Measurements from ENCODE around the gene NPTN.
"Not testable (repeated sequence)": the region's sequence is repeated elsewhere in the genome, so short reads cannot be mapped to it uniquely, and the experiment has no call there.

Gene NPTN

DNA sequence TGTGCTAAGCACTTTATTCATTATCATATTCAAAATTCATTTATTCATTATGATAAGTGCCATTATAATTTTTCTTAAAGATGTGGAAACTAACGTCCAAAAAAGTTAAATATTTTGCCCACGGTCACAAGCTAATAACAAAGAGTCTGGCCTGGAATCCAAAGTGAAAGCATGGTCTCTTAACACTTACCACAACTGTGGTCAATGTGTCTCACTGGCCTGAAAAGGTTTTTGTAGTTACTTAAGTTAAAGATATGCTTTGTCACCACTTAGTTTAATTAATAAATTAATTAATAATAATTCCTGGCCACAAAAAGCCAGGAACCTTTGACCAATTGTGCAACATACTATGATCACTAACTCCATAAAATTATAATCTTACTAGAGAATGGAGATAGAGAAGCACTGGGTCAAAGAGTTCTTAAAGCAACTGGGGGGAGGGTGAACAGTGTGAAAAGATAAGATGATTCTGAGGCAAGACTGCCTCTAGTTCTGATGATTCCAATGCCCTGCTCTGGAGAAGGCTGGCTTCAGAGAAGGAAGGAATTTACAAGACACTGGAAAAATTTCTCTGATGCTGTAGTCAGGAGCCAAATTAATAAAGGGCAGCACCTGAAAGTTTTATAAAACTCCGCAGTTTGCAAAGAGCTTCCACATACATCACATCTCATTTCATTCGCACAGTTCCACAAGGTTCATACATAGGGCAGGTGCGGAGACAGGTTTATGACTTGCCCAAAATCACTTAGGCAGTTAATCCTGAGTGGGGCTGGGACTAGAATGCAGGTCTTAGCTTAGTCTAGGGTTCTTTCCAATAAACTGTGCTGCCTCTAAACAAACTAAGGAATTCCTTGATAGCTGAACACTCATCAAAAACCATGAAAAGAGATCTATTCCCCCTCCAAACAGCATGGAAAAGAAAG lies 32.5 kb downstream of the NPTN start:
- DNase-seq = no peak

DNA sequence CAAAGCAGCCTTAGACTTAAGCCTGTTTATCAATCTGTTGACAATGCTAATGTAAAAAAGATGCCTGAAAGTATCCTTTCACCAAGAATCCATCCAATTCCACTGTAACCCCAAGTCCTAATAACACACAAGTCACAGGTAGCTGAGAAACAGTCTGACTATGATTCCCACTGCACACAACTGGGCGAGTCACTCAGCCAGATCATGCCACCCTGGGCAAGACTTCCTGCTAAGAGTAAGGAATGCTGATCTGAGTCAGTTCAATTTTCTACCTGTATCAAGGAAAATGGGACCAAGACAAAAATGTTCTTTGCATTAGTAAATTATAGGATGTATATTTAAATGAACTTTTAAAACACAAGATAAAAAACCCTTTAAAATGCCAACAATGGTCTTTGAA lies 33.3 kb downstream of the NPTN start:
- no peak for DNase-seq

DNA sequence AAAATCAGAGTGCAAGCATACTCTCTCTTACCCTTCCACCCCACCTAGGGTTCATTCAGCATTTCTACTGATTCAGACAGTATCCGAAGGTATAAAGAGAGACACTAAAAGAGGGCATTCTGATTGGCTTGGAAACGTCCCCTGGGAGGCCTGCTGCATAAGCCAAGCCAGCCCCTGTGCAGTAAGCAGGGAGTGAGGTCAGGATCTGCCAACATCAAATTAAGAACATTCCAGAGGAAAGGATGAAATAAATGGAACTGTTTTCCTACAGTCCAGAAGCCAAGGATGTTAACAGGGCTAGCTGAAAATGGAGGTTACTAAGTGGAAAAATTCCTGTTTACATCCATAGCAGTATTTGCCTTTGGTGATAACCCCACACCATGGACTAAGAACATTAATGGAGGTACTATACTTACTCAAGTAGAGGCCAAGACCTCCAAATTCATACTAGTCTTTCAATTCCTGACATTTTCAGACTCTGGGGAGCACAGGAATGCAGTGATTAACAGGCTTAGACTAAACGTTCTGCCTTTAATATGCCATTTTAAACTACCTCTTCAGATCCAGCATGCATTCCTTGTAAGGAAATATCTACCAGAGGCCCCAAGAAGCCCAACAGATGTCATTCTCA lies 34.5 kb downstream of the NPTN start:
- DNase-seq = no peak

DNA sequence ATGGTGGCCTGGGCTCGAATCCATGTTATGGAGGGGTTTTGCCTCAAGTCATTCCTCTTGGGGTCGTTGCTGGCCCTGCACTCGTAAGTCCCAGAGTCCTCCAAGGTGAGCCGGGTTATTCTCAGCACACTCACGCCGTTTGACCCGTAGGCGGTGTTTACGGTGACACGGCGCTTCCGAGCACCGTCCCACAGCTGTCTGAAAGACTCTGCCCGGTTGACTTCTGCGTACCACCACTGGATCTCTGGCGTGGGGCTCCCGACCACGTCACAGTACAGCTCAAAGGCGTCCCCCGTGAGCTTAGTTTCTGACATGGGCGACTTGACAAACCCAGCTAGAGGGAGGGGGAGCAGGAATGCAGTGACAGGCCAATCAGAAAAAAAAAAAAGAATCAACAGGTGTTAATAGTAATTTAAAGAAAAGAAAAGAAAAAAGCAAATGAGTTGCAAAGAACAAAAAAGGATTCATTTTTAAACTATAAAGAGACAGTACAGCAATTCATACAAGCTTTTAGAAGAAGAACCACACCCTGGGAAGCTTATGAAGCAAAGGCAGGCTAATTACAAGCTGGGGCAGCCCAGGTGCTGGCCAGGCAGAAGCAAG lies 36.1 kb downstream of the NPTN start:
- DNase-seq = no peak

DNA sequence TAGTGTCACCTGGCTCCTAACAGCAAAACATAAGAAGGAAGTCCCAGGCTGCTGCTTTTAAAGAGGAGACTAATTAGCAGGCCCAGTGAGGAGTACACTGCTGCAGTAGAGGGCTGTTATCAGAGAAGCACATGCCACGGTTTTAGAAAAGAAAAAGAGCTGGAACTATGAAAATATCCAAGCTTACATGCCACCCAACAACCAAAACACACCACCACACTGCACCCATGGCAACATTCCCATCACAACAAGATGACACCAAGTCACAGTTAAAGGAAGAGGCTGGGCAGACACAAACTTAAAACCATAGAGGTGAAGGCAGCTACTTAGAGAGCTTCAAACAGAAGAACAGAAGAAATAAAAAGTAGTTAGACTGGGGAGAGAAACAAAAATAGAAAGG lies 37.0 kb downstream of the NPTN start:
- no peak for DNase-seq

DNA sequence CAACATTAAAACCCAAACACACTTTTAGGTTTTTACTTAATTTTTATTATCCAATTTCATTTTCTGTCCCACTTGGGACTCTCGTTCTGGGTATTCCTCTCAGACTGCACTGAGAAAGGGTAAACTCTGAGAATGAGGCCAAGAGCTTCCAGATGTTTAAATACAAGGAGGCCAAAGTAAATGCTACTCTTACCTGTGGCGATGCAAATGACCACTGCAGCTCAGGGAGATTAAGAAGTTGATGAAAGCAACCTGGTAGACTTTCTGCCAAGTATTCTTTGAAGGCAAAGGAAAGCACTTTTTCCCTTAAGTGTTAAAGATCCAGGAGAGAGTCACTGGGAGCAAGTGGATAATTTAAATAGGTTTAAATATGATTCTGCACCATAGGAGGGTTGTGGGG lies 39.1 kb downstream of the NPTN start:
- DNase-seq = no peak

DNA sequence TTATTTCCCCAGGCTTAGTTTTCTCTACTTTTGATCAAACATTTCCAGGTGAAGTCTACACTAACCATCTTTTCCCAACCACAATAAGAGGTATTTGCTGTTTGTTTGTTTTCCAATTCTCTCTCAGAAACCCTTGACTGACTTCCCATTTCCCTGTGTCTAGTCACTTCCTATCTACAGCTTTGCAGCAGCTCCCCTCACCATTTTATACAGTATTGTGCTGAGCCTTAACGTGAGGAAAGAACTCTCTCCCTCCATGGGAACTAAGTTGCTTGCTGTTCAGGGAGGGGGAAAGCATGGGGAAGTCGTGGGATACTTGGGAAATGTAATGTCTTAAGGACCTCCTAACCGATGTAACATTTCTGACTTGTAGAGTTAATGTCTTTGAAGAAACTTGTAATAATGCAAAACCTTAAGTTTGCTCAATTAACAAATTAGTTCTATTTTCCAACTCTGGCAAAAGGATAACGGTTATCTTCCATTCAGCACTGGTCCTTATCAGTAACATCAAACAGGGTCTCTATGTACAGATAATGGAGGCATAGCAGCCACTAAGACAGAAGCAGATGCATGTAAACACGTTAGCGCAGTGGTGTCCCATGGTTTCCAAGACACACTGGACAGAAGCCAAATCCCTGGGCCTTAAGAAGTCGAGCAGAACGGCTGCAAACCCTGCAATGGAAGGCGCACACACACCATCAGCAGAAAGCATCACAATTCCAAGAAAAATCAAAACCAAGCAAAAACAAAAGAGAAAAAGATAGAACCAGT lies 39.7 kb downstream of the NPTN start:
- DNase-seq = no peak

DNA sequence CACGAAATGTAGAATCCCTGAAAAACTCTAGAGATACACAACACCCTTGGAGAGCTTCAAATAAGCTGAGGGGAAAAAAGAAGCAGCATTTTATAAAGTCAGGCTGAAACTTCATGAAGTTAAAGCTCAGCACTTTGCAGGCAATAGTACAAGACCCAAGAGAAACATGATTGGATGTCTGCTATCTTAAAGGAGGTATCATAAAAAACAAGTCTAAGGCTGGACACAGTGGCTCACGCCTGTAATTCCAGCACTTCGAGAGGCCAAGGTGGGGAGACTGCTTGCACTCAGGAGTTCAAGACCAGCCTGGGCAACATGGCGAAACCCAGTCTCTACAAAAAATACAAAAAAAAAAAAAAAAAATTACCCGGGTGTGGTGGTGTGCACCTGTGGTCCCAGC lies 42.9 kb downstream of the NPTN start:
- DNase-seq = no peak

DNA sequence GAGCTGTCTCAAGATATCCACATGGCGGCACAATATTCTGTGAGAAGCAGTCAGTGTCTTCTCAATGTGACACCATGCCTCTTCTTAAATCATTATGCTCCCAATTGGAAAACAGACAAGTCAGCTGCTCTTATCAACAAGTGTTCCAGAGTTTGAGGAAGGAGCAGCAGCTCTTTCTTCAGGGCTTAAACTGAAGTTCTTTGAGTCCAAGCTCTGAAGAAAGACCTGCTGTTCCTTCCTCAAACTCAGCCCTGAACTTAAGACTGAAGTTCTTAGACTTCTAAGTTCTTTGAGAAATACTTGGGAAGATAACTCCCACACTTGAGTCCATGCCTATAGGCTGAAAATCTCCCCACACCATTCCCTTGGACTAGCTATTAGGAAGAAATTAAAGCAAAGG lies 43.4 kb downstream of the NPTN start:
- DNase-seq = no peak

DNA sequence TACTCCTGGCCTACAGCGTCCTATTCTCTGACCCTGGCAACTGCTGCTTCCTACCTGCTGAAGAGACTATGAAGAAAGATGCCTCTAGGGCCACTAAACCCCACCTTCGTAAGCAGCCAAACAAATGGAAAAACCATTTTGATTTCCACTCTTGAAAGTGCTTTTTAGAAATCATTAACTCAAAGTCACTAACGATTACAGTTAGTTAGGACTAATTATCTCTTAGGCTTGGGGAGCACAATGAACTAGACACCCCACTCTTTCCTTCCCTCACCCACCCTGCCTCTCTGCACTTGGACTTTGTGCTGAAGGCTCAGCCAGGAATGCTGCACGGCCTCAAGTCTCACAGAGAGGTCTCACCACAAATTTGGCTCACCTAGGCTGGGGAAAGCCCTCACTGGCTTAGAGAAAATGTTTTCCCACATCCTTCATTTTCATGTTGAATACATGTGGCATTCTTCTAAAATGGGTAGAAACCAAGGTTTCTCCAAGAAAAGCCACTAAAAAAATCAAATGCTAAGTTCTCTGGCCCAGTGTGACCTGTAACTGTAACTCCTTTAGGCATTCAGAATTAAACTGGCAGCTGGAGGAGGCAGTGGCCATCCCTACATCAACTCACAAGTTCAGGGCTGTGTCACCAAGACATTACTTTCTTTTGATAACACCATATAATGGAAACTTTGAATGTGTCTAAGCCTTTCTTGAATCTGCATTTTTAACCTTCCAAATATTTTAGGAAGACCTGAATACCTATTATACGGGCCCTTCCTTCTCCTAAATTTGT lies 47.1 kb downstream of the NPTN start:
- DNase-seq = no peak

DNA sequence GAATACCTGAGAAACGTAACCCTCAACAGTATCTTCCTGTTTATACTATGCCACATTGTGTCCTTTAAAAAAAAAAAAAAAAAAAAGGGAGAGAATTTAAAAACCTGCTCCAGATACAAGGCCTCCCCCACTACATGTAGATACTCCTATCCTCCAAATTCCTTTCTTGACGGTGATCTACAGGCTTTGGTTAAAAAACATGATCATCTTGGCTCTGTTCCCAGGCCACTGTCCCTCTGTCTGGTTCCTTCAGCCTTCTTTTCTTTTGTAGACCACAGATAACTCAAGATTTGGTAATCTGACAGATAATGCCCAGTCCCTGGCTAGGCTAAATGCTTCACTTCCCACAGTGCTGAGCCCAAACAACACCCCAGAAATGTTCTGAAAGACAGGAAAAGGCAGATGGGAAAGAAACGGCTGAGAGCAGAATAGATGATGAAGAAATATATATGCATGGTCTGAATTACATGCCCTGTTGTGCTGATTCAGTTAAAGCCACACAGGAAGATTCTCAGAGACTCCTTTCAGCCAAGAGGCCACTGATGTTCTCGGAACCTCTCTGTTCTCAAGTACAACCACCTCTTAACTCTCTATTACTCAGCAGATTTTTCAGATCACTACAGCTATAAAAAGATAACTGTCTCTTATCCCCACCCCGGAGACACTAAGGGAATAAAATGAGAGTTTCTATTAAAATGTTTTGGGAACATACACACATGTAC lies 48.3 kb downstream of the NPTN start:
- DNase-seq = no peak

DNA sequence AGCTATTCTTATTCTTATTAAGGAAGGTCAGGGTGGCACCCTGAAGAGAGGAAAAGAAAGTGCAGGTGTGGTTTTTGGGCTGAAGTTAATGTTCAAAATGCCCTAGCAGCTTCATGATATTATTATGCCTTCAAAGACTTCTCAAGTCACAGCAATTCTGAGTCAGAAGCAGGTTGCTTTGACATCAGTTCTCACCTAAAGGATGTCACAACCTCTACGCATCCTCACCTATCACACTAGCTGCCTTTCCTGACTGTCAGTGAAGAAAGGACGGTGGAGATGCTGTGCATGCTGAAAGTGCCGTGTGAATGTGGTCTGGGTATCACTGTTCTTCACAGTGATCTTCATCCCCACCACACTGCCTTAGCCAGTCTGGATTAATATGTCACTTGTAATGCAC lies 49.6 kb downstream of the NPTN start:
- no peak for DNase-seq

DNA sequence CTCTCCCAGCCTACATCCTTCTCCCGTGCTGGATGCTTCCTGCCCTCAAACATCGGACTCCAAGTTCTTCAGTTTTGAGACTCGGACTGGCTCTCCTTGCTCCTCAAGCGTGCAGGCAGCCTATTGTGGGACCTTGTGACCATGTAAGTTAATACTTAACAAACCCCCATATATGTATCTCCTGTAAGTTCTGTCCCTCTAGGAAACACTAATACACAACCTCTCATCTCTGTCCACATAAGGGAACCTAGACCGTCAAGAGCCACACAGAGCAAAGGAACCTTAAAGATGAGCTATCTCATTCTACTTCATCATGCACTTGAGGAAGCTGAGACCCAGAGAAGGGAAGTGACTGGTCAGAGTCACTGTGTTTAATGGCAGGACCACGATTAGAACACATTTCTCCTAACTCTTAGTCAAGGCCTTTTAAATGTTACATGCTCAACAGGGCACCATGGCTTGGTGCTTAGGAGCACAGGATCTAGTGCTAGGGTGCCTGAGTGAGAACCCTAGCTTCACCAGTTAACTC lies 50.3 kb downstream of the NPTN start:
- no peak for DNase-seq

DNA sequence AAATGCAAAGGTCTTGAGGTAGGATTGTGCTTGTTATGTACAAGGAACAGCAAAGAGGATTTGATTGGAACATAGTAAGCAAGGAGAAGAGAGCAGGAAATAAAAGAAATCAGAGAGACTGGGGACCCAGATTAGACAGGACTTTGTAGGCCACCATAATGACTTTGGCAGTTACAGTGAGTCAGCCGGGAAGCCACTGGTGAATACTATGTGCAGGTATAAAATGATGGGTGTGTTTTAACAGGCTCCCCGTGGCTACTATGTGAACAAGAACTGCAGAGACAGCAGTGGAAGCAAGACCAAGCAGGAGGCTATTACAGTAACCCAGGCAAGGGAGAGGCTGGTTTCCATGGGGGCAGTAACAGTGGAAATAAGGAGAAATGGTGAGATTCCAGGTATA lies 55.2 kb downstream of the NPTN start:
- no peak for DNase-seq

DNA sequence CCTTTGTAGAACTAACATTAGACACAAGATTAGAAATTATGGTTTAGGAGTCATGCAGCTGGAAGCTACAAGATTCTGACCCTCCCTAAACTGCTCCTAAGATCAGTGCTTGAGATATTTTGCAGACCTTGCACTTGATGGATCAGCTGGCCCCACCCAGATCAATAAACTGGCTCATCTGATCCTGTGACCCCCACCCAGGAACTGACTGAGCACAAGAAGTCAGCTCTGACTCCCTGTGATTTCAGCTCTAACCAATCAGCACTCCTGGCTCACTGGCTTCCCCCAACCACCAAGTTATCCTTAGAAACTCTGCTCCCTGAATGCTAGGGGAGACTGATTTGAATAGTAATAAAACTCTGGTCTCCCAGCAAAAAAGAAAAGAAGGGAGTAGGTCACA lies 55.6 kb downstream of the NPTN start:
- not testable (repeated sequence) for DNase-seq

DNA sequence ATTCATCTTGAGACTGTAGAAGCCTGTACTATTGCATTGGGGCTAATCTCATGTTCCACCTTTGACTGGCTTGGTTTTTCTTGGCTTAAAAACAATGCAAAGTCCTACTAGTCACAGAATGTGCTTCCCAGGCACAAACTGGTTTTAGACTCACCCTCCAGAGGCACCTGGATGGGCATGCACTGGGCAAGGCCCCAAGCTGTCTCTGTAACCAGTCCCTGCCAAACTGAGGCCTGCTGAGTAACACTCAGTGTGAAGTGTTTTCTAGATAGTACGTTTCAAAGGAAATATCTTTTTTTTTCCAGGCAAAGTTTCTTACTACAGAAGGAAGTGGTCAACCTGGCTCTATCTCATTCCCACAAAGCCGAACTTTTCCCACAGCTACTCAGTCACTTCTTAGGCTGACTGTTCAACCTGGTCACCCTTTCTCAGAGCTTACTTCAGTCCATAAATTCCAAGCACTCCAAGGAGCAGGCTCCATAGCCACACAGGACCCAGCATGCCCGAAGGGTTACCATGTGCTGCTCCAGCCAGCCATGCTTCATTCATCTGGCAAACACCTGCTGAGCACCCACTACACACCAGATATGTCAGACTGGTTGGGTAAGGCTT lies 57.4 kb downstream of the NPTN start:
- no peak for DNase-seq

DNA sequence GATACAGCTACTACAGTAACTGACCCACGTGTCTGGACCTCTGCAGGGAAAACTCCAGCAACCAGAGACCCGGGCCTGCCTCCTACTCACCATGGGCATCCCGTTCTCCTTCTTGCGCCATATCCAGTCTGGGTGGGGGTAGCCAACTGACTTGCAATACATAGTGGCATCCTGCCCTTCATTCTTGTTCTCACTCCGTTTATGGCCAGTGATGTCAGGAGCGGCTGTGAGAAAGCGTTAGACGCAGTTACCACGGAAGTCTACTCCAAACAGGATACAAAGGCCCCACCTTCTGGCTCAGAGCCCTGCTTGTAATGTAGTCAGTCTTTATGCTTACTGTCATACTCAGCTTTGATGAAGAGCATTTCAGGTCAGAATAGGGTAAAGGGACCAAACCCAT lies 59.6 kb downstream of the NPTN start:
- no peak for DNase-seq

DNA sequence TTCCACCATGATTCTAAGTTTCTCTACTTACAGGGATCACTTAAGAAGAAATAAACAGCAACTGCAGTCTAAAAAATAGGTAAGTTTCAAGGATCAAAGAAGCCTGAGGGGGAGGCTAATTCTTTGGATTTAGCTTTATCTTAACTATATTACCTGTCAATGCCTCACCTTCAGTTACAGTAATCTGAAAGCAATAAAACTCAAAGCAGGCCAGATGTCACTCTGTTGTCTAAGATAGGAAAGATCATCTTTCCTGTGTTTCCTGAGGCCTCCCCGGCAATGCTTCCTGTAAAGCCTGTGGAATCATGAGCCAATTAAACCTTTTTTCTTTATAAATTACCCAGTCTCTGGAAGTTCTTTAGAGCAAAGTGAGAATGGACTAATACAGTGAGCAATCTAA lies 60.2 kb downstream of the NPTN start:
- no peak for DNase-seq

DNA sequence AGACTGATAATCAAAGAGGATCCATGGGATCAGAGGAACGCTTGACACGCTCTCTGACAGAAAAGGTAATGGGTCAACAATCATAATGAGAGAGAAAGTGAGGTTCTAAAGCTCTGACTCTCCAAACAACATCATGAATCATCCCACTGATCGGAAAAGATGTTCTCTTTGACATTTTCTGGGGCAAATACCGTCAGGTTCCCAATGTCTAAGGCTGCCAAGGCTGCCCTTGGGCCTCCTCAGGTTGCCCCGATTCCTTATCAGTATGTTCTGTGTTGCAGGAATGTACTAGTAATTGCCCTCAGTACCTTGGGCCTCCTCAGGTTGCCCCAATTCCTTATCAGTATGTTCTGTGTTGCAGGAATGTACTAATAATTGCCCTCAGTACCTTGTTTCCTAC lies 60.9 kb downstream of the NPTN start:
- DNase-seq = no peak

DNA sequence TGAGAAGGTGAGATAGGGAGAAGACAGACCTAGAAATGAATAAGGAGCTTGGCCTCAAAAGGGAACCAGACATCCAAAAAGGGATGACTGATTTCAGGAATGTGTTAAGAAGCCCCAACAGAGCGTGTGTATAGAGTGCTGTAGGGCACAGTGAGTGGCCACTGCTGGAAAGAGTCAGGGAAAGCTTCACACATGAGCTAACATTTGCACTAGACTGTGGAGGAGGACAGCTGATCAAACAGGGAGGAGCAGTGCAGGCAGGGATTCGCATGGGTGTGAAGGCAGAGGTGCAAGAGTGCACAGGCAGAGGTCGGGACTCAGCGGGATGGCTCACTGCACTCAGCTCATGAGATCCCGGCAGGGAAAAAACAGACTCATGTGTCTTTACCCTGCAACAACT lies 61.8 kb downstream of the NPTN start:
- no peak for DNase-seq

DNA sequence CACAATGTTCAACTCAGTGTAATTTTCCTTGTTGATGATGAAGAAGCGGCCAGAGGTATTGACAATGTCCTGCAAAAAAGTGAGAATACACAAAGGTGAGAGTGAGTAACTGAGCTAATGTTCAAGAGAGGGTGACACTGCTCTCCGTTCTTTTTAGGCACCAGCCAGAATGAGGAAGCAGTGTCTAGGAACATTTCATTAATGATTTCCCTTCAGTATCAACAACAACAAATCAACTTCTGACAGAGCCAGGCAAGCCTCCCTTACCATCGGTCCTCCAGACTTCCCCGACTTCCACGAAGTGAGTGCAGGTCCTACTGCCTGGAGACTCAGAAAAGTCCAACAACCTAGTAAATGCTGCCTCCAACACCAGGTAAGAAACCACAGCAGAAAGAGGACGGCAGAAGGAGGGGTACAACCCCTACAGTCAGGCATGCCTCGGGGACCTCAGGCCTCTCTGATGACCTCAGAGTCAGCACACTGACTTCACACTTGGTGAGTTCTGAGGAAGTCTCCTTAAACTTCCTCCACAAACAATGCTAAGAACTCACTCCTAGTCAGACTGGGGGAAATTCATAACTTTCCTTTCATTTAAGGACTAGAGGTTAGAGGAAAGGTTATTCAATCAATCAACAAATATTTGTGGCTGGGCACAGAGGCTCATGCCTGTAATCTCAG lies 62.7 kb downstream of the NPTN start:
- DNase-seq = no peak
